Fibroblast of lung (primary cell): ENCODE data around the gene GDF15. TPM values are rescaled to one million over a fixed set of nuclear protein-coding genes. Genes with fewer than 3 reads are reported as not detected.

Source experiments
- DNase-seq, 2 donors: peaks; one replicate each; pipeline versions ENCODE4 v3.0.0 to v3.0.0-alpha.2; 2010; ENCODE audit warnings: low read depth in 2 of 2
- H2AFZ ChIP-seq: 2 replicates; pipeline ENCODE4 v1.5.1; 2012; ENCODE audit warnings: low read length, control low read depth, inconsistent platforms
- H3K27ac ChIP-seq: 2 replicates; pipeline ENCODE4 v1.5.1; 2011; ENCODE audit warnings: low read length, control low read depth; ENCODE audit not compliant: insufficient read depth
- H3K27me3 ChIP-seq: 2 replicates; pipeline ENCODE4 v1.5.1; 2011; ENCODE audit warnings: mild to moderate bottlenecking, low read length; ENCODE audit not compliant: control insufficient read depth, insufficient read depth
- H3K36me3 ChIP-seq: 2 replicates; pipeline ENCODE4 v1.5.1; 2011; ENCODE audit warnings: low read length; ENCODE audit not compliant: control insufficient read depth, insufficient read depth
- H3K4me1 ChIP-seq: 2 replicates; pipeline ENCODE4 v1.5.1; 2011; ENCODE audit warnings: low read length; ENCODE audit not compliant: control insufficient read depth, insufficient read depth; ENCODE audit errors: extremely low read depth
- H3K4me2 ChIP-seq: 2 replicates; pipeline ENCODE4 v1.5.1; 2011; ENCODE audit warnings: low read length, control low read depth; ENCODE audit not compliant: insufficient read depth; ENCODE audit errors: extremely low read depth
- H3K4me3 ChIP-seq, 4 experiments: fragments of 200-600 bp in 1 of 4; sonication (generic) in 1 of 4; replicated peaks in 1 of 4; 2 replicates each; pipeline ENCODE4 v1.5.1; 2011 to 2016; ENCODE audit warnings: low read length in 4 of 4, low read depth in 3 of 4, mild to moderate bottlenecking in 3 of 4, control low read depth in 2 of 4, inconsistent platforms in 1 of 4, mixed read lengths in 1 of 4; ENCODE audit not compliant: insufficient read depth in 1 of 4; ENCODE audit errors: control extremely low read depth in 1 of 4
- H3K79me2 ChIP-seq: 2 replicates; pipeline ENCODE4 v1.5.1; 2012; ENCODE audit warnings: mild to moderate bottlenecking, low read length, inconsistent platforms; ENCODE audit not compliant: control insufficient read depth, insufficient read depth
- H3K9ac ChIP-seq: 2 replicates; pipeline ENCODE4 v1.5.1; 2011; ENCODE audit warnings: mild to moderate bottlenecking, low read length, control low read depth; ENCODE audit not compliant: insufficient read depth
- H3K9me3 ChIP-seq: 2 replicates; pipeline ENCODE4 v1.5.1; 2012; ENCODE audit warnings: low read depth, low read length; ENCODE audit not compliant: control insufficient read depth, insufficient read depth
- H4K20me1 ChIP-seq: 2 replicates; pipeline ENCODE4 v1.5.1; 2011; ENCODE audit warnings: low read length; ENCODE audit not compliant: control insufficient read depth, insufficient read depth; ENCODE audit errors: extremely low read depth
- EZH2 ChIP-seq: IDR thresholded peaks from 2 replicates; pipeline ENCODE4 v1.5.1; 2012; ENCODE audit warnings: low read length, control low read depth, mild to moderate bottlenecking; ENCODE audit errors: missing control alignments
- polyA plus RNA-seq, 2 donors: library from polyadenylated mRNA; depleted of rRNA in 1 of 2; stranded (reverse) in 1 of 2; unstranded in 1 of 2; fragments of >200 nt; gene quantifications; 2 replicates each; pipeline ENCODE4 v1.2.1, GENCODE V29; 2011 to 2012; ENCODE audit warnings: missing spikeins in 1 of 2
- total RNA-seq: library from RNA; depleted of rRNA; stranded (reverse); fragments of >200 nt; gene quantifications from 2 replicates; pipeline ENCODE4 v1.2.1, GENCODE V29; 2014
- TF ChIP-seq, protein P1 (sequence below), 2 donors: IDR thresholded peaks in 1 of 2; conservative IDR thresholded peaks in 1 of 2; 1 replicate in 1 of 2; 2 replicates in 1 of 2; pipeline ENCODE4 v1.5.1; 2011 to 2012; ENCODE audit warnings: low read length in 2 of 2, control low read depth in 1 of 2, inconsistent platforms in 1 of 2, low read depth in 1 of 2, mild to moderate bottlenecking in 1 of 2

The GDF15 gene
- total and polyA plus RNA-seq, 2 donors (not counting 1 experiment from before 2014, with no cell fraction given), result 8.6 to 140 TPM

DNA sequence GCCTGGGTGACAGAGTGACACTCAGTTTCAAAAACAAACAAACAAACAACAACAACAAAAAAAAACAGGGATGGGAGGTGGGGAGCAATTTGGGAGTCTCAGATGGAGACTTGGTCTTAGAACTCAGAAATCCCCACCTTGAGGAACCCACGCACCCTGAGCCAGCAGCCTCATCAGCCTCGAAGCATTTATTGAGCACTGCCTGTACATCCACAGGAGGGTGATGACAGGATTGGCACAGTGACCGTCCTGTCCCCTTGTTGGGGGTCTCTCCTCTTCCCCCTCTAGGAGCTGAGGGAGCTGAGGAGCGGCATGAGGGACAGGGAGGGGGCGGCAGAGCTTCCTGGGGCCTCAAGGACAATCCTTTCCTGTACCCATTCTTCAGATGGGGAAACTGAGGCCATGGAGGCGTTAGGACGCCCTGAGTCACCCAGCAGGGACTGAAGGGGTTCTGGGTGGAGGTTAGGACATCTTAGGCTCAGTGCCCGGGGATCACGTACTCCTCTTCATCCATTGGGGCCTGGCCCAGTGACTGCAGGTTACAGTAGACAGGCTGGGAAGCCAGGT, 5.6 kb downstream of the GDF15 start:
- Histone ChIP-seq H2AFZ (no peak overlapping the region), H3K79me2 (peaks cover 2% of the 10 kb centered on the region), H3K9me3 (no peaks in the 10 kb centered on the region), H3K4me3 (no peak overlapping the region), H3K27me3 (peaks cover 2% of the 10 kb centered on the region), H3K4me1 (peaks cover 4% of the 10 kb centered on the region), H3K9ac (no peak overlapping the region), H3K36me3 (peaks cover 2% of the 10 kb centered on the region), H3K4me2 (no peak overlapping the region), H4K20me1 (no peaks in the 10 kb centered on the region), H3K27ac (no peak overlapping the region)
- no peak for DNase-seq
- TF ChIP-seq, protein P1, sequence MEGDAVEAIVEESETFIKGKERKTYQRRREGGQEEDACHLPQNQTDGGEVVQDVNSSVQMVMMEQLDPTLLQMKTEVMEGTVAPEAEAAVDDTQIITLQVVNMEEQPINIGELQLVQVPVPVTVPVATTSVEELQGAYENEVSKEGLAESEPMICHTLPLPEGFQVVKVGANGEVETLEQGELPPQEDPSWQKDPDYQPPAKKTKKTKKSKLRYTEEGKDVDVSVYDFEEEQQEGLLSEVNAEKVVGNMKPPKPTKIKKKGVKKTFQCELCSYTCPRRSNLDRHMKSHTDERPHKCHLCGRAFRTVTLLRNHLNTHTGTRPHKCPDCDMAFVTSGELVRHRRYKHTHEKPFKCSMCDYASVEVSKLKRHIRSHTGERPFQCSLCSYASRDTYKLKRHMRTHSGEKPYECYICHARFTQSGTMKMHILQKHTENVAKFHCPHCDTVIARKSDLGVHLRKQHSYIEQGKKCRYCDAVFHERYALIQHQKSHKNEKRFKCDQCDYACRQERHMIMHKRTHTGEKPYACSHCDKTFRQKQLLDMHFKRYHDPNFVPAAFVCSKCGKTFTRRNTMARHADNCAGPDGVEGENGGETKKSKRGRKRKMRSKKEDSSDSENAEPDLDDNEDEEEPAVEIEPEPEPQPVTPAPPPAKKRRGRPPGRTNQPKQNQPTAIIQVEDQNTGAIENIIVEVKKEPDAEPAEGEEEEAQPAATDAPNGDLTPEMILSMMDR (conservative IDR thresholded peaks at IDR 0.05 in 1 of 2, IDR thresholded peaks at IDR 0.05 in 1 of 2; ENCODE audit: low read depth in 1 of 2, low read length in 2 of 2), result no peak
- TF ChIP-seq EZH2, result no peak

DNA sequence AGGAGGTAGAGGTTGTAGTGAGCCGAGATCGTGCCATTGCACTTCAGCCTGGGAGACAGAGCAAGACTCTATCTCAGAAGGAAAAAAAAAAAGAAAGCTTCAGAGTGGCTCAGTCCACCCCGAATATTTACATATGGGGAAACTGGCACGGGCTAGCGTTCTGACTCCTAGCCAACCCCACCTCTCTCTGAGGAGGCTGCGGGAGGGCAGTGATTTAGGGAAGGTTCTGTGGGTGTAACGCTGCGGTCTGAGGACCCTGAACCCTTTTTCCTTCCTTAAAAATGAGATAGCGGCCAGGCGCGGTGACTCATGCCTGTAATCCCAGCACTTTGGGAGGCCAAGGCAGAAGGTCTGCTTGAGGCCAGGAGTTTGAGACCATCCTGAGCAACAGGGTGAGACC, 6.5 kb downstream of the GDF15 start:
- no peak overlapping the region for H2AFZ ChIP-seq
- no peak overlapping the region for H3K4me3 ChIP-seq
- no peaks in the 10 kb centered on the region for H3K9me3 ChIP-seq
- H3K79me2 ChIP-seq, result no peaks in the 10 kb centered on the region
- no peak overlapping the region for H3K27ac ChIP-seq
- H3K27me3 ChIP-seq, result peaks cover 2% of the 10 kb centered on the region
- H4K20me1 ChIP-seq, result no peaks in the 10 kb centered on the region
- H3K4me2 ChIP-seq, result no peak overlapping the region
- H3K4me1 ChIP-seq, result peaks cover 5% of the 10 kb centered on the region
- H3K9ac ChIP-seq, result no peak overlapping the region
- peaks cover 2% of the 10 kb centered on the region for H3K36me3 ChIP-seq
- no peak for TF ChIP-seq EZH2
- TF ChIP-seq, protein P1 (conservative IDR thresholded peaks at IDR 0.05 in 1 of 2, IDR thresholded peaks at IDR 0.05 in 1 of 2; ENCODE audit: low read depth in 1 of 2, low read length in 2 of 2), result no peak
- peak; percentile 70 to 71 for DNase-seq

- TF ChIP-seq EZH2, result no peak
- TF ChIP-seq, protein P1 (conservative IDR thresholded peaks at IDR 0.05 in 1 of 2, IDR thresholded peaks at IDR 0.05 in 1 of 2; ENCODE audit: low read depth in 1 of 2, low read length in 2 of 2), result no peak
- Histone ChIP-seq H3K27me3 (peaks cover 2% of the 10 kb centered on the region), H3K4me2 (no peak overlapping the region), H2AFZ (no peak overlapping the region), H3K4me3 (no peak overlapping the region), H3K4me1 (peaks cover 6% of the 10 kb centered on the region), H3K36me3 (peaks cover 2% of the 10 kb centered on the region), H3K9ac (no peak overlapping the region), H3K27ac (no peak overlapping the region), H3K79me2 (no peaks in the 10 kb centered on the region), H3K9me3 (no peaks in the 10 kb centered on the region), H4K20me1 (no peaks in the 10 kb centered on the region)
- DNase-seq, result no peak
These were observed 7.0 kb downstream of the GDF15 start for GRCh38 chr19:18392926-18393325.
